ENCODE results near the gene PPP1R15A. TPM values are rescaled to one million over a fixed set of nuclear protein-coding genes. Genes with fewer than 3 reads are reported as not detected.

The PPP1R15A gene
- total and polyA plus RNA-seq, 4 donors = 5.6 to 52.5 (median 11.3) TPM

DNA sequence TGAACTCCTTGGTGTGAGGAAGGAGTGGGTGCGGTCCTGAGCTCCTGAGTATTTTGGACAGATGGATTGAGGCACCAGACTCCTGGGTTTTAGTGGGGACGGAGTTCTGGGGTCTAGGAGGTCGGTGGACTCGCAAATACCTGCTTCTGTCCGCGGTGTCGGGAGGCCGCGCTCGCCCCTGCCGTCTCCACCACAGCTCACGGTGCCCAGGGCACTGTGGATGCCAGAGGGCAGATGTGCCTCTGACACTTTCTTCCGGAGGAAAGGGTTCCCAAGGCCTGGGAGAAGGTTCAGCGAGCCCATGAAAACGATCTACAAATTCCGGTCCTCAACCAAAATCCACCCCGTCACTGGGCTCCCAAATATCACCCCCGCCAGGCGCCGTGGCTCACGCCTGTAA is 23.0 kb downstream of the PPP1R15A start:
- DNase-seq (ENCODE audit: low spot score) = no peak
- WGBS = 64% methylated on average over 21 of the region's 21 CpGs
- TF ChIP-seq FOXA1 (IDR thresholded peaks at IDR 0.05) (no peak), RAD21 (IDR thresholded peaks at IDR 0.05) (no peak), CTCF (IDR thresholded peaks at IDR 0.05; ENCODE audit: low read depth, low read length, missing input control) (no peak), EGR1 (IDR thresholded peaks at IDR 0.05; ENCODE audit: low read depth in 2 of 2) (no peak), HNF4G (IDR thresholded peaks at IDR 0.05) (no peak), MAX (IDR thresholded peaks at IDR 0.05) (no peak), SP1 (IDR thresholded peaks at IDR 0.05) (no peak), TAF1 (conservative IDR thresholded peaks at IDR 0.05) (no peak), REST (IDR thresholded peaks at IDR 0.05) (no peak), GABPA (IDR thresholded peaks at IDR 0.05 in 1 of 2, conservative IDR thresholded peaks at IDR 0.05 in 1 of 2) (no peak), ZBTB33 (IDR thresholded peaks at IDR 0.05) (no peak), NR2F2 (IDR thresholded peaks at IDR 0.05) (no peak), RXRA (IDR thresholded peaks at IDR 0.05) (no peak), FOXA2 (IDR thresholded peaks at IDR 0.05) (no peak), JUND (IDR thresholded peaks at IDR 0.05) (no peak), YY1 (IDR thresholded peaks at IDR 0.05) (no peak)
- TF ChIP-seq, protein P1, sequence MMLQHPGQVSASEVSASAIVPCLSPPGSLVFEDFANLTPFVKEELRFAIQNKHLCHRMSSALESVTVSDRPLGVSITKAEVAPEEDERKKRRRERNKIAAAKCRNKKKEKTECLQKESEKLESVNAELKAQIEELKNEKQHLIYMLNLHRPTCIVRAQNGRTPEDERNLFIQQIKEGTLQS (IDR thresholded peaks at IDR 0.05) = no peak
- Histone ChIP-seq H3K9me3 (ENCODE audit: control insufficient read depth in 4 of 4, low read length in 3 of 4) (no peaks in the 10 kb centered on the region), H3K4me3 (ENCODE audit: low read depth in 1 of 3, low read length in 3 of 3) (no peak overlapping the region), H3K27ac (ENCODE audit: low read depth in 1 of 2, low read length in 2 of 2) (no peak overlapping the region), H3K27me3 (ENCODE audit: control insufficient read depth in 4 of 4, insufficient read depth in 4 of 4, low read length in 3 of 4) (no peaks in the 10 kb centered on the region), H3K9ac (ENCODE audit: low read depth in 1 of 2, low read length in 2 of 2) (no peak overlapping the region), H3K36me3 (ENCODE audit: control insufficient read depth in 4 of 4, insufficient read depth in 3 of 4, low read depth in 1 of 4, low read length in 3 of 4) (no peaks in the 10 kb centered on the region), H3K4me1 (ENCODE audit: control insufficient read depth in 4 of 4, insufficient read depth in 4 of 4, low read length in 3 of 4) (peaks cover 0 to 2% (median 1%) of the 10 kb centered on the region in 4 donors)

Measured in liver (tissue), 9 donors.